NCI-H146 treated with DMSO at 0.1 percent for 48 hours (cell line): ENCODE data around the gene ZIC2.
"Not testable (repeated sequence)": the region's sequence is repeated elsewhere in the genome, so short reads cannot be mapped to it uniquely, and the experiment has no call there.

Experiments used
- DNase-seq: peaks from one replicate; lab custom pipeline; 2025; ENCODE audit not compliant: unreplicated experiment; lab: John Stamatoyannopoulos, UW

Gene ZIC2

DNA sequence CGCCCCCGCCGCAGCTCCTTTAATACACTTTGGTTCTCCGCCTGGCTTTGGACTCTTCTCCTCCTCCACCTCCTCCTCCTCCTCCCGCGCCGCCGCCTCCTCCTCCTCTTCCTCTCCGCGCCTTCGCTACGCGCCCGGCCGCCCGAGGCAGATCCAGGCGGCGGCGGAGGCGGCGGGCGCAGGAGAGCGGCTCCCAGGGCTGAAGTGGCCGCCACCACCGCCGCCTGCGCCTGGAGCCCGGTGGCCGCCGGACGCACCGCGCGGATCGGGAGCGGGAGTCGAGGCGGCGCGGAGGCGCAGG, at the start of gene ZIC2:
ZIC2 (plus strand) TSS at position 50 of the 301 bp plus-strand sequence. CDS start 281 bp downstream, outside the sequence.
- no peak for DNase-seq

GRCh38 chr13:99932912-99933311, 48.7 kb upstream of the ZIC2 start:
- no peak for DNase-seq

DNA sequence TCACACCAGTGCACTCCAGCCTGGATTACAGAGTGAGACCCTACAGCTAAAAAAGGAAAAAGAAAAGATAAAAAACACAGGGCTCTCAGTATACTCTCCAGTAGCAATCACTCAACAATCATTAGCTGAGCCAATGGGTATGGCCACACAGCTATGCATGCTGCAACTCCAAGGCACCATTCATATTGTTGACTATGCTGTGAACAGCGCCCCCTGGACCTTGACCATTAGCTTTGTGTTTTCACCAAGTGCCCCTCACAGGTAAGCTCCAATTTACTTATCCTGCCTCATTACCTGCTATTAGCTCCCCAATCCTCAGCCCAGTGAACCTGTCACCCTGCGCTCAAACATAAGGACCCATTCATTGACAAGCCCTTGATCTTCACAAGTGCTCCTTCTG, 45.8 kb upstream of the ZIC2 start:
- DNase-seq, result no peak

DNA sequence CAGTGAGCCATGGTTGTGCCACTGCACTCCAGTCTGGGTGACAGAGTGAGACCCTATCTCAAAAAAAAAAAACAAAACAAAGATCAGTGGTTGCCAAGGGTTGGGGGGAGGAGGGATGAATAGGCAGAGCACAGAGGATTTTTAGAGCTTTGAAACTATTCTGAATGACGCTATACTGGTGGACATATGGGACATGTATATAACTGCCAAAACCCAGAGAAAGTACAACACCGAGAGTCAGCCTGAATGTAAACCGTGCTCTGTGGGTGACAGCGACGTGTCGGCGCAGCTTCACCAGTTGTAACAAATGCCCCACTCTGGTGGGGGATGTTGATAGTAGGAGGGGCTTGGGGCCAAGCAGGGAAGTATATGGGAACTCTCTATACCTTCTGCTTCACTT, 42.9 kb upstream of the ZIC2 start:
- DNase-seq, result no peak

DNA sequence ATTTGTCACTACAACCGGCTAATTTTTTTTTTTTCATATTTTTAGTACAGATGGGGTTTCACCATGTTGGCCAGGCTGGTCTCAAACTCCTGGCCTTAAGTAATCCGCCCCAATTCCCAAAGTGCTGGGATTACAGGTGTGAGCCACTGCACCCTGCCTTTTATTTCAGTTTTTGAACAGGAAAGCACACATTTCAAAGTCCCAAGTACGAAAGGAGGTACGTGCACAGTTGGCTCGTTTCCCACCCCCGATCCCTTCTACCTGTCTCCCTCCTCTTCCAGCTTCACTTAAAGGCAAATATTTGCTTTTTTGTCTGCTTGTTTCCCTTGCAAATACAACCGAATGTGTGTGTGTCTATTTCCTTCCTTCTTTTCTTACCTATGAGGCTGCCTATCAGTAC, 40.5 kb upstream of the ZIC2 start:
- DNase-seq, result peak; percentile 32

GRCh38 chr13:99941911-99942310, 39.7 kb upstream of the ZIC2 start:
- no peak for DNase-seq

GRCh38 chr13:99944102-99944501, 37.5 kb upstream of the ZIC2 start:
- no peak for DNase-seq

DNA sequence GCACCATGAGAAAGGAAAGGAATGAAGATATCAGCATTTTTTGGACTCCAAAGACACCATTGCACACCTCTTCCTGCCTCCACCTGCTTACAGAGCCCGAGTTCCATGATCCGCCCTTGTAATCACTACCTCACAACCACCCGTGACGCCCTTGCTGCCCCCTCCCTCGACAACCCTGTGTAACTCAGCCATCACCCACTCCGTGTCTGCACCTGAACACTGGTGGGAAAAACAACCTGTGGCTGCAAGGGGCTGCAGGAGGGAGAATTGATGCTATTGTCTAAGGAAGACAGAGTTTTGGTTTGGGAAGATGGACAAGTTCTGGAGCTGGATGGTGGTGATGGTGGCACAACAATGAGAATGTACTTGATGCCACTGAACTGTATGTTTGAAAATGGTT, 37.0 kb upstream of the ZIC2 start:
- no peak for DNase-seq

DNA sequence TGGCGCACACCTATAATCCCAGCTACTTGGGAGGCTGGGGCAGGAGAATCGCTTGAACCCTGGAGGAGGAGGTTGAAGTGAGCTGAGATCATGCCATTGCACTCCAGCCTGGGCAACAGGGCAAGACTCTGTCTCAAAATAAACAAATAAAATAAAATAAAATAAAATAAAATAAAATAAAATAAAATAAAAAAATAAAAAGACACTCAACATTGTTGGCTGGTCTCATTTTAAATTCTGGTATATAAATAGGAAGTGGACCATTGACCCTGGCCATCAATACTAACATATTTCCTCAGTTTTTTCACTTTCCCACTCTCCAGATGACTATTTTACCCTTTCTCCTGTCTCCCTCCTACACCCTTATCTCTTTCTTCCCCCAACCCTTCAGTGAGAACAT, 36.1 kb upstream of the ZIC2 start:
- not testable (repeated sequence) for DNase-seq

GRCh38 chr13:99947666-99948065, 33.9 kb upstream of the ZIC2 start:
- no peak for DNase-seq

DNA sequence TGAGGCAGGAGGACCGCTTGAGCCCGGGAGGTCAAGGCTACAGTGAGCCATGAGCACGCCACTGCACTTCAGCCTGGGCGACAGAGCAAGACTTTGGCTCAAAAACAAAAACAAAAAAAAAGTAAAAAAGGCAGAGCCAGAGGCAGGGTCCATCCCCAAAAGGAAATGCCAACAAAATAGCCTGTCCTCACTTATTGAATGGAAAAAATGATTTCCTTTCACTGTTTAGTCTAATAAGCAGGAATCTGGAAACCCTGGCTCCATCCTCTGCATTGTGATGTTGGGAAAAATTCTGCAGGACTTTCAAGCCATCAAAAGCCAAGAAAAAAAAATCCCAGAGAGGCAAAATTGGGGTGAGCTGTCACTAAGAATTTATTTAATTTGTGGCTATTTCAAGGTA, 33.2 kb upstream of the ZIC2 start:
- DNase-seq, result no peak

GRCh38 chr13:99948907-99949678, 32.5 kb upstream of the ZIC2 start:
- no peak for DNase-seq

DNA sequence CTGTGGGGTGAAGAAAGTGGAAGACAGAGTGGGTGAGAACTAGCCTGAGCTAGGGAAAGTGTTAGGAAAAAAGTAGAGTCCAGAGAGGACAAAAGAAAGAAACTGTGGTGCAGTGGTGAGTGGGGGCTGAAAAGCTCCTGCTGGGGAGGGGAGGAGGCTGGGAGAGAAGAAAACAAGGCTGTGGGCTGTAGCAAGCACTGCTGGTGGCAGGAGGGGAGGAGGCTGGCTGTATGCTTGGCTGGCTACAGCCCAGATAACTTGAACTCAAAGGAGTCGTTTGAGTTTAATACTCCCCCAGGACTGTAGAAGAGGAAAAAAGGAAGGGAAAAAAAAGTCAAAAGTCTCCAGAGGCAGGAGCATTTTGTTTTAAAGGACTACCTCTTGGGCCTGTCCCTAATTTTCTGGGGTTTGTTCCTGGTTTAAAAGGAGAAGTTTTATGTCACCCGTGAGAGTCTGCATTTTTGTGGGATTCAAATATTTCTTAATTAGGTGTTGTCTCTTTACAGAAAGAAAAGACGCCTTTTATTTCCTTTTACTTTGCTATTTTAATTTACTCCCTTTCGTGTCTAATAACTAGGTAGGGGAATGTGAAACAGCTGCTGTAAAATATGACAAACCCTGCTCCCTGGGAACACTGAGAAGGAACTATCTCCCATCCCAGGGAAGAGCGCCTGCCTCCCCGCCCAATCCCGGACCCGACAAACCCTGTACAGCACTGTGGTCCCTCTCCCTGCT, 31.7 kb upstream of the ZIC2 start:
- no peak for DNase-seq

GRCh38 chr13:99951666-99952065, 29.9 kb upstream of the ZIC2 start:
- not testable (repeated sequence) for DNase-seq

DNA sequence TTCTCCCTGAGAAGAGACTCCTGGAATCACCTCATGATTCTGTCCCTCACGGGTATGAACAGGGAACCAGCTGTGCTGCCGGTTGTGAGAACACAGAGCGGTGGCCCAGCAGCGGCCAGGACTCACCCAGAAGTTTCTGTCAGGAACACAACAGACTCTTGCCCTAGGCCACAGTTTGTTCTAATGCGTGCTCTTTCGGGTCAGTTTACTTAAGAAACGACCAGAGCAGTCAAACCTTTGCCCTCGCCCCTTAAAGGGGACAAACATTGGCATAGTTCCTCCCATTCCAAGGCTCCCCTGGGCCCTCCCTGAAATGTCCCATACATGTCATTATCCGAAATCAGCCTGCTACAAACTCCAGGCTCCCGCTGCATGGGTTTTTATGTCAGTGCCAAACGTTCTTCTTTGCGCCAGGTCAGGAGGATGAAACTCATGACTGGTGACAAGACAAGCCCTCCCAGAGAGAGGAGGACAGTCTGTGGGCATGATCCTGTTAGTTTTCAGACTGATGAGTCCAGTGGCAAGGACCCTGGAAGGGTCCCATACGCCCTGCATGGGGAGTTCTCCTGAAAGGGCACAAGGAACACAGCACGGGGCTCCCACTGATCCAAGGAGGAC, 28.3 kb upstream of the ZIC2 start:
- DNase-seq, result no peak

DNA sequence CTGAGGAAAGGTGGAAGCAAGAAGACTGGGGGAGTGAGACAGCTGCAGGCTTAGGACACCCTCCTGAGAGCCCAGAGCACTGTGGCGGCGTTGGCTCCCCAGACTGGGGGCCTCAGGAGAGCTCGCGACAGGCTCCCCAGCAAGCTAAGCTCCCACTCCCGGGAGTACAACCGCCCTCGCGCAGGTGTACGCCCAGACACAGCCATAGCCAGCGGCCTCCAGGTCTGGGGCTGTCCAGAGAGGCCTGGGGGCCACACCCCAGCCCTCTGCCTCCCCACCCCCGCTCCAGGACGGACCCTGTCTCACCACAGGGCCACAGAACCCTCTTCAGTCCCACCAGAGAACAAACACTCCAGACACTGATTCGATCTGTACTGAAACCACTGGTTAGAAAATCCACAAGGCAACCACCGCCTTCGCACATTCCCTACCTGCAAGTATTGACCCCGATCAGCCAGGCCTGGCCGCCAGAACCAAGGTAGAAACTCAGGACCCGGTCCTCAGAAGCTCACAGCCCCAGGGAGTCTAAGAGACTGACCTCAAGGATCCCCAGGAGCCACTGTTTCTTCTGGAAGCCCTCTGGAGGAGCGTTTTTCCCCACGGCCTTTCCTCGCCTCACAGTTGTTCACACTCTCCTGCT, 26.4 kb upstream of the ZIC2 start:
- no peak for DNase-seq

DNA sequence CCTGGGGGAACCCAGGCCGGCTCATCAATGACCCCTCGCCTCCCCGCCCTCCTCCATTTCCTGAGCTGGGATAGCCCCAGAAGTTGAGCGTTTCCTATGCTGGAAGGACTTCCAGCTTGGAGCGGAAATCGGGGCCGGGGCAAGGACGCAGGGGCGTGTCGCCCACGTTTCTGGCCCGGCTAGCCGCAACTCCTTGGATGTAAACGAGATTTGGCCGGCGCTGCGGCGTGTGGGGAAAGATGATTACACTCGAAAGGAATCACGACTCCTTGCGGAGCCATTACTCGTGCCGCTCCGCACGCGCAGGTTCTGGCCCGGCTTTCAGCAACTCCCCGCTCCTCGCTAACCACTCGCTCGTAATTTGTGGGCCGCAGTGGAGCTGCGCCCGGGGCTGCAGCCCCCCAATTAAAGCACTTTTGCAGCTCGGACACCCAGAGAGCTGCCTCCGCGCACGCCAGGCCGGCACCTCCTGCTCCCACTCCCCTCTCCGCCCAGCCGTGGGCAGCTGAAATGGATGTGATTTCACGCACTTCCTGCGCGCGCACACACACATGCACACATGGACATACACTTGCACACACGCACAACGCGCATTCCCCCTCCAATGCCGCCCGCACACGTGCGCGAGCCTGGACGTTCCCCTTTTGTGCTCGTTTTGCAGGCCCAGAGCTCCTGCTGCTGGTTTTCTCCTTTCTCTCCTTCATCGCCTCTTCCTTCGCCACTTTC, 25.7 kb upstream of the ZIC2 start:
- DNase-seq, result no peak

DNA sequence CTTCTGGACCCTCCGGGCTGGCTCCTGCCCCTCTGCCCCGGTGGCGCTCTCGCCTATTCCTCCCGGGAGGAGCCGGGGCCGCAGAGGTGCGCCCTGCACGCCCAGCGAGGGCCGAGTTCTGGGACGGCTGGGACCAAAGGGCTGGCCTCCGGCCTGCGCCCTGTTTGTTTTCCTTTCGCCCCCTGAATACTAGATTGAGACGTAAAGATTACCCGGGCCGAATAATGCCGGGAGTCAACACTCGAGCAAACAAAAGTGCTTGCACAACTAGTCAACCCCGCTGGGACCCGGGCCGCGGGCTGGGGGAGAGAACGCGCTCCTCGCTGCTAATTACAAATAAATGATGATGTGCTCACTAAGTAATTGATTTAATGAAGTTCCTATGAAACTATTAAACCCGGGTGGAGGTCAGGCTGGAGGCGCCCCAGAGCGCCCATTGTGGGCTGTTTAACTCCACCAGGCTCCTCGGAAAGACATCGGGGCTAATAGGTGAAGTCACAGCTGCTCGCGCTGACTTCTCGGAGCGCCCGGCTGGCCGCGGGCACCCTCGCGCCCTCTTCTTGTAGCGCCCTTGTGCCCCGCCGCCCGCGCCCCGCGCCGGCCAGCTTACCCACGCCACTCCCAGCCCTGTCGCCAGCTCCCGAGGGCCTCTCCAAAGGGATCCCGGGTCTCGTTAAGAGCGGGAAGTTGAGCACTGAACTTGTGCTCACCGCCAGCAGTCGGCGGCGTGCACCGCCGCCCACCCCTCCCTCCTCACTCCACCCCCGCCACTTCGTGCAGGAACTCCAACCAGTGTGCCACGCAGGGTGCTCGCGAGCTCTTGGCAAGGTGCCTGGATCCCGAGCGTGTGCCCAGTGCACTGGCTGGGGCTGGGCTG, 24.9 kb upstream of the ZIC2 start:
- peak; percentile 16 for DNase-seq

- no peak for DNase-seq
Observed at GRCh38 chr13:99958406-99959126, 23.0 kb upstream of the ZIC2 start.
